ENCODE data around the gene MTG1.

MTG1 gene

GRCh38 chr10:133356549-133357284 lies 37.2 kb upstream of the MTG1 start:
- H3K27ac ChIP-seq, result no peak overlapping the region
- TF ChIP-seq, protein P1, sequence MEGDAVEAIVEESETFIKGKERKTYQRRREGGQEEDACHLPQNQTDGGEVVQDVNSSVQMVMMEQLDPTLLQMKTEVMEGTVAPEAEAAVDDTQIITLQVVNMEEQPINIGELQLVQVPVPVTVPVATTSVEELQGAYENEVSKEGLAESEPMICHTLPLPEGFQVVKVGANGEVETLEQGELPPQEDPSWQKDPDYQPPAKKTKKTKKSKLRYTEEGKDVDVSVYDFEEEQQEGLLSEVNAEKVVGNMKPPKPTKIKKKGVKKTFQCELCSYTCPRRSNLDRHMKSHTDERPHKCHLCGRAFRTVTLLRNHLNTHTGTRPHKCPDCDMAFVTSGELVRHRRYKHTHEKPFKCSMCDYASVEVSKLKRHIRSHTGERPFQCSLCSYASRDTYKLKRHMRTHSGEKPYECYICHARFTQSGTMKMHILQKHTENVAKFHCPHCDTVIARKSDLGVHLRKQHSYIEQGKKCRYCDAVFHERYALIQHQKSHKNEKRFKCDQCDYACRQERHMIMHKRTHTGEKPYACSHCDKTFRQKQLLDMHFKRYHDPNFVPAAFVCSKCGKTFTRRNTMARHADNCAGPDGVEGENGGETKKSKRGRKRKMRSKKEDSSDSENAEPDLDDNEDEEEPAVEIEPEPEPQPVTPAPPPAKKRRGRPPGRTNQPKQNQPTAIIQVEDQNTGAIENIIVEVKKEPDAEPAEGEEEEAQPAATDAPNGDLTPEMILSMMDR (conservative IDR thresholded peaks at IDR 0.05), result no peak

GRCh38 chr10:133357285-133358161 lies 36.4 kb upstream of the MTG1 start, which contains the start of gene FUOM:
Gene FUOM (minus strand): TSS chr10:133358019. CDS start chr10:133358007, 12 bp downstream.
- peak within 1 kb of the TSS; percentile 71; the same call in 1 of the 2 replicates for H3K27ac ChIP-seq
- TF ChIP-seq, protein P1 (conservative IDR thresholded peaks at IDR 0.05), result no peak

- peak overlapping the region; percentile 71; the same call in 1 of the 2 replicates for H3K27ac ChIP-seq
- TF ChIP-seq, protein P1 (conservative IDR thresholded peaks at IDR 0.05), result no peak
Measured at GRCh38 chr10:133358162-133358924, 35.6 kb upstream of the MTG1 start.

DNA sequence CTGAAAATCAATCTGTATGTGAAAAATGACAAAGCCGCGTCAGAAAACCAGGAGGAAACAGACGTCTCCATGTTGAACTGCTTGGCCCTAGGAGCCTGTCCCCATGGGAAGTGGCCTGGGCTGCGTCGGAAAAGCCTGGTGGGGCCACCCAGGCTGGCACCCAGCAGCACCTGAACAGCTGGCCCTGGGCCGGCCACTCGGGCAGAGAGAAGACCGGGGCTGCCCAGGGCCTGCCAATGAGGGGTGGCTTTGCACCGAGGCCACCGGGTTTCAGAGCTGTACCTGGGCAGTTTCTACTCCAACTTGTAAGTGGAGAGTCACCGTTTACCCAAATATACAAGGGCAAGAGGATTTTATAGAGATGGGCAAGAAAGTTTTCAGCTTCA lies 35.0 kb upstream of the MTG1 start:
- TF ChIP-seq, protein P1 (conservative IDR thresholded peaks at IDR 0.05), result no peak

GRCh38 chr10:133359554-133359971 lies 34.4 kb upstream of the MTG1 start:
- TF ChIP-seq, protein P1 (conservative IDR thresholded peaks at IDR 0.05), result no peak
- H3K27ac ChIP-seq, result peak overlapping the region; percentile 71

More for the DNA sequence above, 35.0 kb upstream of the MTG1 start:
- H3K27ac ChIP-seq, result peak overlapping the region; percentile 71

DNA sequence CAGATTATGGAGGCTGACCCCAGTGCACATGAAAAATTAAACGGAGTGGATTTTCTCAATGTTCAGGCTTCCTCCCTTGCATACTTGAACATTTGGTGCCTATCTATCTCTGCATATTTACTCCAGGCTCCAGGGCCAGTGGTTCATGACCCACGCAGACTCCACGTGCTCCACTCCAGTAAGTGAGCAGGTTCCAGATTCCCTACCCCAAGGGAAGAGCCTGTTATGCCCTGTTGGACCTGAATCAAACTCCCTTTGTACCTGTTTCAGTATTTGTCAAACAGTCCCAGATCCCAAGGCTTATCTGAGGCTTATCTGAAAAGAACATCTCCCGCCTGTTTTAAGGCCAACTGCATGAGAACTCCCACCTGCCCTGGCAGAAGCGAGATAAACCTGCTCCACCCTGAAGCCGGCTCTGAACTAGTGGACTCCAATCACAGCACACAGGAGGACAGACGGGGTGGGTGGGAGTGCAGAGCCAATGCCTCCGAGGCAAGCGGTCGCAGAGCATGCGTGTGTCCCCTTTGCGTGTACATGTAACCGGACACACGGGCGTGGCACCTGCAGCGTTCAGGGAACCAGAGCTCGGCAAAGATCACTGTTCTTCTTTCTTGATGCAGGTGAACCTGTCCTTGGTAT lies 33.9 kb upstream of the MTG1 start:
- H3K27ac ChIP-seq, result peak overlapping the region; percentile 71
- TF ChIP-seq, protein P1 (conservative IDR thresholded peaks at IDR 0.05), result no peak

Data from VCaP (cell line).